HCT116 (cell line): ENCODE measurements around the gene TP53AIP1. TPM values are rescaled to one million over a fixed set of nuclear protein-coding genes. Genes with fewer than 3 reads are reported as not detected.
A peak's percentile ranks its signal among the peaks of the same experiment; 100 is the strongest.

Experiments used
- ATAC-seq: fragments of 200-7000 bp; cut with Tn5 transposase; 2 replicates; pipeline ENCODE4 v1.9.1; 2020; ENCODE audit warnings: mild to moderate bottlenecking, moderate library complexity
- BruUV-seq: library from RNA; stranded (reverse); fragments of 400-500 nt; replicated peaks from 2 replicates; lab custom pipeline; 2021; lab: Mats Ljungman, UMichigan
- CTCF ChIA-PET: fragments of 300-600 bp; sonication (Branson Sonifier 250); formaldehyde crosslinking; loops from one replicate; lab custom pipeline; 2021; ENCODE audit warnings: antibody characterized with exemption; lab: Charles Lee
- POLR2A ChIA-PET: fragments of 300-600, 350-600 bp; sonication (Branson Sonifier 250); formaldehyde crosslinking; loops from one replicate; lab custom pipeline; 2021; ENCODE audit warnings: antibody characterized with exemption; lab: Charles Lee
- RAD21 ChIA-PET, 2 experiments: fragments of 300-600 bp; sonication (Branson Sonifier 250); formaldehyde crosslinking; loops; one replicate each; lab custom pipeline; 2023; ENCODE audit warnings: low total read pairs in 2 of 2; ENCODE audit not compliant: uncharacterized antibody in 2 of 2, unreplicated experiment in 2 of 2, low non-redundant PET in 1 of 2; lab: Charles Lee
- DNase-seq: peaks from one replicate; pipeline ENCODE4 v3.0.0-alpha.2; 2010; ENCODE audit warnings: low read depth, low spot score
- H2AFZ ChIP-seq: fragments of 200-600 bp; shearing (Covaris generic), sonication (generic); 2 replicates; pipeline ENCODE4 v1.6.1; 2017; ENCODE audit warnings: low read depth, mixed run types, mixed read lengths, antibody characterized with exemption, low read length; ENCODE audit not compliant: poor library complexity, severe bottlenecking
- H3K27ac ChIP-seq: 2 replicates; pipeline ENCODE4 v1.5.1; 2012; ENCODE audit warnings: low read depth, low read length
- H3K27me3 ChIP-seq: fragments of 200-600 bp; sonication (generic); 2 replicates; pipeline ENCODE4 v1.6.1; 2016; ENCODE audit warnings: mixed run types, low read length, mixed read lengths; ENCODE audit not compliant: insufficient read depth
- H3K36me3 ChIP-seq, 2 experiments: fragments of 200-500 bp in 1 of 2; fragments of 200-600 bp in 1 of 2; sonication (Bioruptor generic) in 1 of 2; sonication (generic) in 1 of 2; 2 replicates each; pipeline versions ENCODE4 v1.5.1 to v1.6.1; 2014 to 2016; ENCODE audit warnings: low read length in 2 of 2, inconsistent platforms in 1 of 2, mixed read lengths in 1 of 2, mixed run types in 1 of 2; ENCODE audit not compliant: insufficient read depth in 2 of 2, control insufficient read depth in 1 of 2
- H3K4me1 ChIP-seq, 2 experiments: fragments of 200-600 bp in 1 of 2; sonication (generic) in 1 of 2; 2 replicates each; pipeline versions ENCODE4 v1.5.1 to v1.6.1; 2012 to 2017; ENCODE audit warnings: low read length in 2 of 2, inconsistent platforms in 1 of 2, mild to moderate bottlenecking in 1 of 2, mixed read lengths in 1 of 2, mixed run types in 1 of 2, moderate library complexity in 1 of 2; ENCODE audit not compliant: insufficient read depth in 2 of 2, control insufficient read depth in 1 of 2
- H3K4me2 ChIP-seq: fragments of 200-600 bp; sonication (generic); 2 replicates; pipeline ENCODE4 v1.6.1; 2017; ENCODE audit warnings: mixed run types, low read length, mixed read lengths
- H3K4me3 ChIP-seq, 2 experiments: fragments of 200-600 bp in 1 of 2; sonication (generic) in 1 of 2; replicated peaks in 1 of 2; 2 replicates each; pipeline ENCODE4 v1.5.1; 2011 to 2016; ENCODE audit warnings: low read length in 2 of 2, control low read depth in 1 of 2, low read depth in 1 of 2, mild to moderate bottlenecking in 1 of 2, mixed read lengths in 1 of 2, mixed run types in 1 of 2
- H3K79me2 ChIP-seq: fragments of 200-600 bp; sonication (generic); 2 replicates; pipeline ENCODE4 v1.6.1; 2017; ENCODE audit warnings: mild to moderate bottlenecking, mixed run types, low read length, moderate library complexity, mixed read lengths; ENCODE audit not compliant: insufficient read depth
- H3K9ac ChIP-seq: fragments of 200-600 bp; sonication (generic); 2 replicates; pipeline ENCODE4 v1.6.1; 2016; ENCODE audit warnings: low read length, mixed read lengths
- H3K9me2 ChIP-seq: fragments of 200-600 bp; sonication (generic), shearing (Covaris generic); 2 replicates; pipeline ENCODE4 v1.6.1; 2017; ENCODE audit warnings: mixed run types, mild to moderate bottlenecking, moderate library complexity; ENCODE audit not compliant: insufficient read depth
- H3K9me3 ChIP-seq, 2 experiments: fragments of 200-500 bp in 1 of 2; fragments of 200-600 bp in 1 of 2; sonication (Bioruptor generic) in 1 of 2; sonication (generic) in 1 of 2; 2 replicates each; pipeline ENCODE4 v1.6.1; 2014 to 2017; ENCODE audit warnings: low read length in 2 of 2, mixed read lengths in 2 of 2, inconsistent platforms in 1 of 2, low read depth in 1 of 2, mild to moderate bottlenecking in 1 of 2, mixed run types in 1 of 2, moderate library complexity in 1 of 2; ENCODE audit not compliant: control insufficient read depth in 1 of 2, insufficient read depth in 1 of 2
- H4K20me1 ChIP-seq: fragments of 200-600 bp; sonication (generic), shearing (Covaris generic); 2 replicates; pipeline ENCODE4 v1.6.1; 2017; ENCODE audit warnings: mixed run types, mild to moderate bottlenecking, moderate library complexity; ENCODE audit not compliant: insufficient read depth
- CTCF ChIP-seq, 3 experiments: fragments of 200-600 bp in 1 of 3; sonication (generic) in 1 of 3; IDR thresholded peaks in 2 of 3; conservative IDR thresholded peaks in 1 of 3; 2 replicates each; pipeline ENCODE4 v1.5.1; 2012 to 2017; ENCODE audit warnings: low read depth in 2 of 3, low read length in 2 of 3, antibody characterized with exemption in 1 of 3, borderline replicate concordance in 1 of 3, control low read depth in 1 of 3, mild to moderate bottlenecking in 1 of 3, mixed read lengths in 1 of 3, mixed run types in 1 of 3, moderate library complexity in 1 of 3; ENCODE audit not compliant: insufficient read depth in 1 of 3
- POLR2AphosphoS5 ChIP-seq: IDR thresholded peaks from 2 replicates; pipeline ENCODE4 v1.6.1; 2011; ENCODE audit warnings: mild to moderate bottlenecking, low read depth, low read length, moderate library complexity
- REST ChIP-seq: IDR thresholded peaks from 2 replicates; pipeline ENCODE4 v1.6.1; 2012; ENCODE audit warnings: low read depth
- SIN3A ChIP-seq: IDR thresholded peaks from 2 replicates; pipeline ENCODE4 v1.6.1; 2012; ENCODE audit warnings: low read depth
- SRF ChIP-seq: IDR thresholded peaks from 2 replicates; pipeline ENCODE4 v1.6.1; 2012; ENCODE audit warnings: low read depth
- TCF7L2 ChIP-seq: IDR thresholded peaks from 2 replicates; pipeline ENCODE4 v1.7.0; 2011; ENCODE audit warnings: borderline replicate concordance, inconsistent platforms; ENCODE audit not compliant: insufficient read depth, insufficient read length; ENCODE audit errors: extremely low read depth
- ZBTB33 ChIP-seq: IDR thresholded peaks from 2 replicates; pipeline ENCODE4 v1.6.1; 2011; ENCODE audit warnings: mild to moderate bottlenecking, low read length, moderate library complexity; ENCODE audit not compliant: insufficient replicate concordance; ENCODE audit errors: extremely low read depth
- ZFX ChIP-seq: fragments of 450-650 bp; IDR thresholded peaks from 2 replicates; pipeline ENCODE4 v1.6.1; 2017
- intact Hi-C: fragments of 100-400 bp; cut with micrococcal nuclease; formaldehyde crosslinking; loops from 2 replicates; pipeline ENCODE4 v1.10.0; 2022
- total RNA-seq: library from RNA; stranded (reverse); gene quantifications from one replicate; pipeline ENCODE4 v1.2.1, GENCODE V29; 2021; ENCODE audit not compliant: unreplicated experiment

TP53AIP1 gene
- total RNA-seq, 1 experiment from 2014 or later: 0.15 TPM

- Histone ChIP-seq H3K4me3 (no peak overlapping the region), H3K36me3 (no peaks in the 10 kb centered on the region), H3K79me2 (no peaks in the 10 kb centered on the region), H4K20me1 (no peaks in the 10 kb centered on the region), H3K9ac (no peak overlapping the region), H3K27ac (no peak overlapping the region), H3K9me2 (no peaks in the 10 kb centered on the region), H3K4me2 (no peak overlapping the region), H3K9me3 (no peaks in the 10 kb centered on the region), H3K27me3 (no peaks in the 10 kb centered on the region), H2AFZ (no peak overlapping the region), H3K4me1 (peaks cover 8 to 11% of the 10 kb centered on the region in 2 experiments; a peak in 2 of 4 replicates)
- POLR2A ChIA-PET: no interaction called here
- TF ChIP-seq SRF: no peak
- TF ChIP-seq REST: no peak
- no peak for TF ChIP-seq POLR2AphosphoS5
- TF ChIP-seq SIN3A: no peak
- TF ChIP-seq TCF7L2: no peak
- no peak for TF ChIP-seq CTCF (IDR thresholded peaks at IDR 0.05 in 2 of 3, conservative IDR thresholded peaks at IDR 0.05 in 1 of 3; ENCODE audit: borderline replicate concordance in 1 of 3, insufficient read depth in 1 of 3, low read depth in 2 of 3, low read length in 2 of 3)
- no peak for TF ChIP-seq ZBTB33
- TF ChIP-seq ZFX: no peak
- no TSS peak for BruUV-seq
- DNase-seq (no peak), ATAC-seq (0 out of 2 replicates have a peak, but pooled peaks have one; percentile 17)
- intact Hi-C loops: no loop called here
- CTCF ChIA-PET: no interaction called here
- RAD21 ChIA-PET: no interaction called here
These were observed 46.3 kb downstream of the TP53AIP1 start for GRCh38 chr11:128896356-128896755.
